ACC112 (cell line): ENCODE measurements around the gene DNAH17.

Experiments
- H2AFZ ChIP-seq: fragments of 200-600 bp; sonication (generic); one replicate; pipeline ENCODE4 v1.6.0; 2017; ENCODE audit warnings: antibody characterized with exemption, low read length; ENCODE audit not compliant: unreplicated experiment
- H3K27ac ChIP-seq: fragments of 200-600 bp; sonication (generic); 2 replicates; pipeline ENCODE4 v1.5.1; 2014; ENCODE audit warnings: low read depth, mild to moderate bottlenecking, antibody characterized with exemption, low read length, moderate library complexity
- H3K27me3 ChIP-seq: fragments of 200-600 bp; sonication (generic); 2 replicates; pipeline ENCODE4 v1.6.1; 2014; ENCODE audit warnings: mild to moderate bottlenecking, antibody characterized with exemption, low read length, moderate library complexity, mixed read lengths; ENCODE audit not compliant: insufficient read depth
- H3K36me3 ChIP-seq: fragments of 200-600 bp; sonication (generic); 2 replicates; pipeline ENCODE4 v1.6.1; 2016; ENCODE audit warnings: mild to moderate bottlenecking, antibody characterized with exemption, low read length, moderate library complexity, mixed read lengths; ENCODE audit not compliant: insufficient read depth
- H3K4me1 ChIP-seq: fragments of 200-600 bp; sonication (generic); one replicate; pipeline ENCODE4 v1.6.1; 2016; ENCODE audit warnings: low read length, mixed read lengths; ENCODE audit not compliant: insufficient read depth, unreplicated experiment, control insufficient read depth
- H3K4me3 ChIP-seq: fragments of 200-600 bp; sonication (generic); 2 replicates; pipeline ENCODE4 v1.5.1; 2014; ENCODE audit warnings: mild to moderate bottlenecking, low read depth, low read length
- H3K79me2 ChIP-seq: fragments of 200-600 bp; sonication (generic); one replicate; pipeline ENCODE4 v1.6.0; 2016; ENCODE audit warnings: low read length; ENCODE audit not compliant: control insufficient read depth, unreplicated experiment, insufficient read depth

Gene DNAH17

DNA sequence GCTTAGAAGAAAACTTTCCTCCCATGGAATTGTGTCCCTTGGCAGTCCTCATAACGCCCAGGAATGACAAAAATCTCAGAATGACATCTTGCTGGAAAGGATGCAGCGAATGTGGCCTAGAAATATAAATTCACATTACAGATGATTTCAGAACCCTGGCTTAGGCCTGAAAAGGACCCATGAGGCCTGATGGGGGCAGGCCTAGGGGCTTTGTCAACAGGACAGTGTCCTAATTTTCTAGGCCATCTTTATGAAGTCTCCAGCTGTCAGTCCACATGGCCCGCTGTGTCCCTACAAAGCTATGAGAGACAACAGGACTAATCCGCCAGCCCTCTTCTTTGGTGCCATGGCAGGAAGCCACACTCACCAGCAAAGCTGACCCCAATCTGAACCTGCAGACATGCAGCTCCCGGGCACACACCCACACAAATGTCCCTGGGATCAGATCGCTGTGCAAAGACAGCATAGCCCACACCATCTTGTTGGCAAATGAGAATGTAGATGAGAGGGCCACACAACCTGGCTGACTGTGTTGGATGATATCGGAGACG is 40.4 kb upstream of the DNAH17 start:
- H3K27me3 ChIP-seq, result peaks cover 5% of the 10 kb centered on the region; the same call in 1 of the 2 replicates
- H3K79me2 ChIP-seq, result no peaks in the 10 kb centered on the region
- H3K4me3 ChIP-seq, result no peak overlapping the region
- no peaks in the 10 kb centered on the region for H3K36me3 ChIP-seq
- H2AFZ ChIP-seq, result no peak overlapping the region
- H3K27ac ChIP-seq, result no peak overlapping the region
- no peaks in the 10 kb centered on the region for H3K4me1 ChIP-seq

DNA sequence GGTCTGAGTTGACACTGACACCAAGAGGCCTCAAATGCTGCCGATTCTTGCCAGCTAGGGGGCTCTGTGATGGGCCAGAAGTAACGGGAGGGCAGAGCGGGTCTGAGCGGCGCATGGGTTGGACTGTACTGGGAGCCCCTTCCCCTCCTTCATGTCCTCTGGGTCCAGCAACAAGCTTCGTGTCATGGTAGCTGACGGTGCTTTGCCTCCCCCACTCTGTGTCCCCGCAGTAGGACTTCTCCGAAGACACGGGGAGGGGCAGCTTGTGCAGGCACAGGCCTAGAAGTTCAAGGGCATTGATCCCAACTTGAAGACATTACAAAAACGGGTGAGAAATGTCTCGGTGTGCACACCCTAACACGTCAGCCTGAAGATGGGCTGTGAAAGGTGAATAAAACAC is 39.8 kb upstream of the DNAH17 start:
- H3K27ac ChIP-seq, result no peak overlapping the region
- H2AFZ ChIP-seq, result no peak overlapping the region
- no peaks in the 10 kb centered on the region for H3K79me2 ChIP-seq
- no peak overlapping the region for H3K4me3 ChIP-seq
- H3K36me3 ChIP-seq, result no peaks in the 10 kb centered on the region
- peaks cover 10% of the 10 kb centered on the region; the same call in 1 of the 2 replicates for H3K27me3 ChIP-seq
- H3K4me1 ChIP-seq, result no peaks in the 10 kb centered on the region

DNA sequence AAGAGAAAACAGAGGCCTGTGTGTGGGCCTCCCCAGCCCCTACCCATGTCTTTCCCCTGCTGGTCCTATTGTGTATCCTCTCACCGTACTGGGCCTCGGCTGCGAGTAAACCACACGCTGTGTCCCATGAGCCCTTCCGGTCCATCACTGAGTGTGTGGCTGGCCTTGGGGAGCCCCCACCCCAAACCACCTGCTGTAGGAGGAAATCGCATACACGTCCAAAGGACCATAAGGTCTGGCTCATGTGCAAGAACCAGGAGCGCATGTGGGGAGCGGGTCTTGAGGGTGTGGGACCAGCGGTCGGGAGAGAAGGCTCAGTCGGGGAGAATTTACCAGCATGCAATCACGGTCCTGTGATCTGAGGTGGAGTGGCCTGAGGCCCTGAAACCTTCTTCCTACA is 38.4 kb upstream of the DNAH17 start:
- peaks cover 17% of the 10 kb centered on the region; the same call in 1 of the 2 replicates for H3K27me3 ChIP-seq
- H3K27ac ChIP-seq, result no peak overlapping the region
- no peaks in the 10 kb centered on the region for H3K36me3 ChIP-seq
- no peaks in the 10 kb centered on the region for H3K79me2 ChIP-seq
- H2AFZ ChIP-seq, result no peak overlapping the region
- H3K4me3 ChIP-seq, result no peak overlapping the region
- no peaks in the 10 kb centered on the region for H3K4me1 ChIP-seq

DNA sequence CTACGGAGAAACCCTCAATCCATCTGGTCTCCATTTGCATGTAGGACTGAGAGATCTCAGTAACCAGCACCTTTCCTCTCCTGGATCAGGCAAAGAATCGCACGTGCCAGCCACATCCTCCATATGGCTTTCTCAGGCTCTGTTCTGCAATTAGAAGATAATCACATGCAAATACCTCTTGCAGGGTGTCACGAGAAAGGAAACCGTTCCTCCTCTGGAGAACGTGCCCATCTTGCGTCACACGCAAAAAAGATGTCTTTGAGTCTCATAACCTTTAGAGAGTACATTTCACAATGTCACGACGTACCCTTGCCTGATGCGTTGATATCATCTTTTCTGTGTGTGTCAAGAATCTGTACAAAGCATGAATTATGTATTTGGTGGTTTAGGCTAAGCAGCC is 36.2 kb upstream of the DNAH17 start:
- Histone ChIP-seq H3K27ac (no peak overlapping the region), H3K27me3 (peaks cover 17% of the 10 kb centered on the region; the same call in 1 of the 2 replicates), H2AFZ (no peak overlapping the region), H3K4me1 (no peaks in the 10 kb centered on the region), H3K79me2 (no peaks in the 10 kb centered on the region), H3K36me3 (no peaks in the 10 kb centered on the region), H3K4me3 (no peak overlapping the region)

DNA sequence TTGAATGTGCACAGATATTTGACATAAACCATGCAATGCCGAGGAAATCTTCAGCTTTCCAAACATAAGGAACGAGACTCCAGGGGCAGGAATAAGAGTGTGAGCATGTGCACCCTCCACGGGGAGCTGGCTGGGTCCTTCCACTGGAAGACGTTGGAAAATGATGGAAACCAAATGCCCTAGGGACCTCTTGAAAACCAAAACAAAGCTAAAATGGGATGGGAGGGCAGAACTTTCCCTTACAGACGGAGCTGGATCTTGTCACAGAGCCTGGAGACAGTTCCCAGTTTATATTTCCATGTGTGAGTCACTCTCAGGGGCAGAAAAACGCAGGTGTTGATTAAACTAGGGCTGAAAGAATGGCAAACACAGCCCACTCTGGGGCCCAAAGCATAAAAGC is 34.4 kb upstream of the DNAH17 start:
- H3K79me2 ChIP-seq, result no peaks in the 10 kb centered on the region
- H2AFZ ChIP-seq, result no peak overlapping the region
- no peaks in the 10 kb centered on the region for H3K4me1 ChIP-seq
- peaks cover 22% of the 10 kb centered on the region; the same call in 1 of the 2 replicates for H3K27me3 ChIP-seq
- H3K4me3 ChIP-seq, result no peak overlapping the region
- H3K36me3 ChIP-seq, result no peaks in the 10 kb centered on the region
- H3K27ac ChIP-seq, result no peak overlapping the region

DNA sequence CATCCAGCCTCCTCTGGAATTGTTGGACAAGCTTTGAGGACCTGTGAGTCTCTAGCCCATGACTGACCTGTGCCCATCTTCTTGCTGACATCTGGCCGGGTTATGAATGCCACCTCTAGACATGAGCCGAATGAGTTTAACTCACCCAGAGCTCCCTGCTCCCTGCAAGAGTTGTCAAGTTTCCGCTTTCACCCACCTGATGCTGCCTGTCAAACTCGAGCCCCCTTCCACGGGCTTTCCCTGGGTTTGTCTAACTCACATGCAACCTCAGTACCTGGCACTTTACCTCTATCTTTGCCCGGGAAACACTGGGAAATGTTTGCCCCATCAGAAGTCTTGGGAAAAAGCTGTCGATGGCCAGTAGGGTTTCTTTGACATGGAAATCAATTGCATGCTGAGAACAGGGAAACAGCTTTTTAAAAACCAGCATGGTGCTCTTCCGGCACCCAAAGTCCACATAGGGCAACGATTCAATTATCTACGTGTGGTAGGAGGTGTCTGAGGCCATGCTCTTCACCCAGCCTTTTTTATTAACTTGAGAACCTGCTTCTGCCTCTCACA is 33.8 kb upstream of the DNAH17 start:
- Histone ChIP-seq H3K36me3 (no peaks in the 10 kb centered on the region), H3K4me3 (no peak overlapping the region), H3K4me1 (no peaks in the 10 kb centered on the region), H3K27ac (no peak overlapping the region), H3K79me2 (no peaks in the 10 kb centered on the region), H3K27me3 (peaks cover 22% of the 10 kb centered on the region; the same call in 1 of the 2 replicates), H2AFZ (no peak overlapping the region)

DNA sequence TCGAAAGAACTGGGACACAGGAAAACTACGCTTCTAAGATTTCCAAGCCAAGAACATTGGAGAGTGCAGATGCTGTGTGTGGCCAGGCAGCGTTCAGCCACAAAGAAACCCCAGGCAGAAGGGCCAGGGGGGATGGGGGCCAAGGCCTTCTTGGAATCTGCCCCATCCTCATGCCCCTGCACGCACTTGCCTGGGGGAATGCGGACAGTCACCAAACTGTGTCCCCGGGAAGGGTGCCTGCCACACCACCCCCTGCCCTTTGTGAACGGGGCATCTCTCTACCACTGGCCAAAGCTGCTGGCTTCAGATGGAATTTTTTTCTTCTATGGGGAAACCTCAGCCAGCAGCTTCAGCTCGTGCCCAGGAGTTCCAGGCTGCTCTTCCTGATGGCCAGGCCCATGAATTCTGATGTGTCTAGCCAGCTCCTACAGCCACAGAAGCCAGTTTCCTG is 32.0 kb upstream of the DNAH17 start:
- no peaks in the 10 kb centered on the region for H3K79me2 ChIP-seq
- no peak overlapping the region for H2AFZ ChIP-seq
- H3K4me3 ChIP-seq, result no peak overlapping the region
- H3K36me3 ChIP-seq, result no peaks in the 10 kb centered on the region
- no peaks in the 10 kb centered on the region for H3K4me1 ChIP-seq
- peaks cover 22% of the 10 kb centered on the region; the same call in 1 of the 2 replicates for H3K27me3 ChIP-seq
- H3K27ac ChIP-seq, result no peak overlapping the region

DNA sequence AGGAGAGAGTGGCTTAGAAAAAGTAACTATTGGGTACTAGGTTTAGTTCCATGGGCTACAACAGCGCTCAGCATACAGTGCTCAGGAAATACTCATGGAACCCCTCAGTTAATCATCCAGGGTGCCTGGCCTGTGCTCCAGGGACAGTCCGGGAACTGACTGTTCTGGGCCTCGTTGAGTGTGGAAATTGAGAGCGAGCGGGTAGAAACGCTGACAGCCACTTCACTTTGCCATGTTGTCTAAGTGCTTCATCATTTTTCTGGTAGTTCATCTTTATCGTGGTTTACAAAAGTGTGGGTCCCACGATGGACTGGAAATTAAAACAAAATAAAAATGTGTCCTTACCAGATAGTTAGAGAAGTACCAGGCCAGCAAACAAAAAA is 31.6 kb upstream of the DNAH17 start:
- Histone ChIP-seq H3K36me3 (no peaks in the 10 kb centered on the region), H3K79me2 (no peaks in the 10 kb centered on the region), H3K27ac (no peak overlapping the region), H3K4me1 (no peaks in the 10 kb centered on the region), H2AFZ (no peak overlapping the region), H3K27me3 (peaks cover 22% of the 10 kb centered on the region; the same call in 1 of the 2 replicates), H3K4me3 (no peak overlapping the region)

DNA sequence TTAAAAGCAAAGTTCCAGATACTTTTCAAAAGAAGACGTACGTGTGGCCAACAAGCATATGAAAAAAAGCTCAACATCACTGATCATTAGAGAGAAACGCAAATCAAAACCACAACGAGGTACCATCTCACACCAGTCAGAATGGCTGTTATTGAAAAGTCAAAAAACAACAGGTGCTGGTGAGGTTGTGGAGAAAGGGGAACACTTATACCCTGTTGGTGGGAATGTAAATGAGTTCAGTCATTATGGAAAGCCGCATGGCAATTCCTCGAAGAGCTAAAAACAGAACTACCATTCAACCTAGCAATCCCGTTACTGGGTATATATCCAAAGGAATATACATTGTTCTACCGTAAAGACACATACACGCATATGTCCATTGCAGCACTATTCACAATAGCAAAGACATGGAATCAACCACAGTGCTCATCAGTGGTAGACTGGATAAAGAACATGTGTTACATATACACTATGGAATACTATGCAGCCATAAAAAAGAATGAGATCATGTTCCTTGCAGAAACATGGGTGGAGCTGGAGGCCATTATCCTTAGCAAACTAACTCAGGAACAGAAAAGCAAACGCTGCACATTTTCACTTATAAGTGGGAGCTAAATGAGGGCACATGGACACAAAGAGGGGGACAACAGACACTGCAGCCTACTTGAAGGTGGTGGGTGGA is 31.1 kb upstream of the DNAH17 start:
- Histone ChIP-seq H3K4me3 (no peak overlapping the region), H3K36me3 (no peaks in the 10 kb centered on the region), H3K27me3 (peaks cover 22% of the 10 kb centered on the region; the same call in 1 of the 2 replicates), H2AFZ (no peak overlapping the region), H3K79me2 (no peaks in the 10 kb centered on the region), H3K27ac (no peak overlapping the region), H3K4me1 (no peaks in the 10 kb centered on the region)

DNA sequence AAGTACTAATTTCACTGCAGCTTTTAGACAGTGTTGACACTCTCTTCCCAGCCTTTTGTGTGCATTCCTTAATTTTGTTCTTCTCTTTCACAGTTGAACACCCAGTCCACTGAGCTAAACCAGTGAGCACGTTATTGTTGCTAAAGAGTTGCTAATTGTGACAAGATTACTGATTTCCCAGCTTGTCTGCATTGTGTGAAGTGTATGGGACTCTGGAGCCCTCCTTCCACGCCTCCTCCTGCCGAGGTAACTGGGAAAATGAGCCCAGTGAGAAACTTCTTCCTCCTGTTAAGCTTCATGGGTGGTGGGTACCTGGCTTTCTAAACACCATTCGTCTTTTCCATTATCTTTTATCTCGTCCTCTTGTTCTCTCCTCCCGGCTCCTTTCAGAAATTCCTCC is 29.8 kb upstream of the DNAH17 start:
- Histone ChIP-seq H3K4me3 (no peak overlapping the region), H3K27ac (no peak overlapping the region), H2AFZ (no peak overlapping the region), H3K4me1 (no peaks in the 10 kb centered on the region), H3K79me2 (no peaks in the 10 kb centered on the region), H3K27me3 (peaks cover 17% of the 10 kb centered on the region; the same call in 1 of the 2 replicates), H3K36me3 (no peaks in the 10 kb centered on the region)

DNA sequence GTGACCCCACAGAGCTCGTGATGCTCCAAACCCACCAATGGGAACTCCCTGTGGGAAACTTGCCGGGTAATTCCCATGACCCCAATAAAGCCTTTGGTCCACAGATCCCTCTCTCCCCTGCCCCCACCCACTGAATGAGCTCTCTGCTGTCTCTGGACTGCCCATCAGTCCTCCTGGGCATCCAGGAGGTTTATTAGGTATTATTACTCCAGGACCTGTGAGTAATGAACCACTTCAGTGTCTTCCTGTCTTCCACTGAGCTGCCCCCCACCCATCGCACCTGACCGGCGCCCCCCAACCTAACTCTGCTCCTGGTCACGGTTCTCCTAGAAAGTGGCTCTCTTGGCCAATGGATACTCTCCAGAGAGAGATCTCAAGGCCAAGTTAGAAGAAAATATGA is 28.7 kb upstream of the DNAH17 start:
- Histone ChIP-seq H3K4me1 (no peaks in the 10 kb centered on the region), H3K27me3 (peaks cover 9% of the 10 kb centered on the region; the same call in 1 of the 2 replicates), H3K4me3 (no peak overlapping the region), H3K36me3 (no peaks in the 10 kb centered on the region), H3K79me2 (no peaks in the 10 kb centered on the region), H2AFZ (no peak overlapping the region), H3K27ac (no peak overlapping the region)
